CD14-positive monocyte (primary cell): ENCODE data around the gene PITPNB. TPM values are rescaled to one million over a fixed set of nuclear protein-coding genes. Genes with fewer than 3 reads are reported as not detected.

Experiments used
- DNase-seq, 3 donors: peaks; one replicate each; pipeline ENCODE4 v3.0.0-alpha.2; 2011 to 2022
- H2AFZ ChIP-seq: 2 replicates; pipeline ENCODE4 v1.6.0; 2012; ENCODE audit warnings: mild to moderate bottlenecking, low read depth, low read length, inconsistent platforms; ENCODE audit not compliant: insufficient read depth, poor library complexity, severe bottlenecking
- H3K27ac ChIP-seq, 2 donors: 1 replicate in 1 of 2; 2 replicates in 1 of 2; pipeline ENCODE4 v1.5.1; 2012 to 2013; ENCODE audit warnings: low read length in 2 of 2, control low read depth in 1 of 2, inconsistent platforms in 1 of 2, low read depth in 1 of 2, mild to moderate bottlenecking in 1 of 2
- H3K27me3 ChIP-seq, 2 donors: one replicate each; pipeline versions ENCODE4 v1.6.0 to v1.6.1; 2011 to 2013; ENCODE audit warnings: low read length in 2 of 2; ENCODE audit not compliant: control insufficient read depth in 2 of 2, insufficient read depth in 2 of 2
- H3K36me3 ChIP-seq, 2 donors: replicated peaks in 1 of 2; 1 replicate in 1 of 2; 2 replicates in 1 of 2; pipeline versions ENCODE4 v1.5.1 to v1.6.1; 2012 to 2013; ENCODE audit warnings: low read length in 2 of 2, control low read depth in 1 of 2, inconsistent platforms in 1 of 2, mild to moderate bottlenecking in 1 of 2; ENCODE audit not compliant: insufficient read depth in 2 of 2, control insufficient read depth in 1 of 2
- H3K4me1 ChIP-seq, 2 donors: 1 replicate in 1 of 2; 2 replicates in 1 of 2; pipeline versions ENCODE4 v1.5.1 to v1.6.1; 2012 to 2013; ENCODE audit warnings: low read length in 2 of 2, control low read depth in 1 of 2, inconsistent platforms in 1 of 2, mild to moderate bottlenecking in 1 of 2, moderate library complexity in 1 of 2; ENCODE audit not compliant: insufficient read depth in 2 of 2, control insufficient read depth in 1 of 2
- H3K4me2 ChIP-seq: replicated peaks from 2 replicates; pipeline ENCODE3; 2012; ENCODE audit warnings: low read length, moderate library complexity, mild to moderate bottlenecking; ENCODE audit not compliant: poor library complexity, severe bottlenecking; ENCODE audit errors: extremely low read depth
- H3K4me3 ChIP-seq, 3 experiments: fragments of 200-600 bp in 1 of 3; sonication (generic) in 1 of 3; replicated peaks in 1 of 3; 1 replicate in 2 of 3; 2 replicates in 1 of 3; pipeline ENCODE4 v1.5.1; 2011 to 2013; ENCODE audit warnings: low read length in 3 of 3, mild to moderate bottlenecking in 3 of 3, control low read depth in 2 of 3, low read depth in 2 of 3, inconsistent platforms in 1 of 3, moderate library complexity in 1 of 3
- H3K79me2 ChIP-seq: 2 replicates; pipeline ENCODE4 v1.6.0; 2012; ENCODE audit warnings: mild to moderate bottlenecking, control low read depth, inconsistent platforms, low read length, moderate library complexity; ENCODE audit not compliant: insufficient read depth
- H3K9ac ChIP-seq: 2 replicates; pipeline ENCODE4 v1.6.0; 2017; ENCODE audit warnings: low read length, mild to moderate bottlenecking; ENCODE audit not compliant: insufficient read depth, poor library complexity, severe bottlenecking
- H3K9me3 ChIP-seq, 2 donors: replicated peaks in 1 of 2; 1 replicate in 1 of 2; 2 replicates in 1 of 2; pipeline versions ENCODE4 v1.5.1 to v1.6.1; 2012 to 2013; ENCODE audit warnings: low read length in 2 of 2, control low read depth in 1 of 2; ENCODE audit not compliant: control insufficient read depth in 1 of 2, insufficient read depth in 1 of 2
- H4K20me1 ChIP-seq: 2 replicates; pipeline ENCODE4 v1.6.0; 2012; ENCODE audit warnings: mild to moderate bottlenecking, low read length, control low read depth, moderate library complexity; ENCODE audit not compliant: insufficient read depth
- H3K27ac Mint-ChIP-seq, 7 donors: one replicate each; pipeline ENCODE4 v1.8.0; 2020; ENCODE audit warnings: mild to moderate bottlenecking in 7 of 7, mixed read lengths in 7 of 7, moderate library complexity in 6 of 7, inconsistent platforms in 2 of 7
- H3K27me3 Mint-ChIP-seq, 3 donors: one replicate each; pipeline ENCODE4 v1.8.0; 2021 to 2022; ENCODE audit warnings: low read depth in 3 of 3, mild to moderate bottlenecking in 3 of 3, mixed read lengths in 3 of 3, moderate library complexity in 3 of 3, inconsistent platforms in 1 of 3
- H3K36me3 Mint-ChIP-seq, 2 donors: one replicate each; pipeline ENCODE4 v1.8.0; 2020; ENCODE audit warnings: mixed read lengths in 2 of 2, inconsistent platforms in 1 of 2, mild to moderate bottlenecking in 1 of 2
- H3K4me1 Mint-ChIP-seq: one replicate; pipeline ENCODE4 v1.8.0; 2020; ENCODE audit warnings: mild to moderate bottlenecking, mixed read lengths
- H3K4me3 Mint-ChIP-seq, 2 donors: one replicate each; pipeline ENCODE4 v1.8.0; 2020; ENCODE audit warnings: mild to moderate bottlenecking in 2 of 2, mixed read lengths in 2 of 2, moderate library complexity in 1 of 2
- H3K9me3 Mint-ChIP-seq, 7 donors: one replicate each; pipeline ENCODE4 v1.8.0; 2020 to 2022; ENCODE audit warnings: mixed read lengths in 7 of 7, mild to moderate bottlenecking in 6 of 7, moderate library complexity in 6 of 7, inconsistent platforms in 2 of 7
- CTCF ChIP-seq: fragments of 200-600 bp; IDR thresholded peaks from one replicate; pipeline ENCODE4 v1.8.0; 2022; ENCODE audit warnings: antibody characterized with exemption, mild to moderate bottlenecking
- WGBS: methylation state at CpG from one replicate; pipeline ENCODE4 v1.1.5; 2013; ENCODE audit warnings: missing lambda C conversion rate; ENCODE audit not compliant: insufficient coverage; 5-methylcytosine and 5-hydroxymethylcytosine counted together
- intact Hi-C, 2 donors: fragments of 100-400 bp; cut with micrococcal nuclease; formaldehyde crosslinking; loops; one replicate each; pipeline versions ENCODE4 v1.15.0 to v1.15.1; 2023
- polyA plus RNA-seq, 3 donors: library from polyadenylated mRNA; depleted of rRNA in 1 of 3; unstranded in 2 of 3; stranded (reverse) in 1 of 3; fragments of 300-500 nt in 2 of 3; fragments of >200 nt in 1 of 3; fragmentation: Illumina TruSeq in 2 of 3; gene quantifications; 1 replicate in 2 of 3; 2 replicates in 1 of 3; pipeline ENCODE4 v1.2.3, GENCODE V29; 2012 to 2021

PITPNB gene
- polyA plus RNA-seq, 3 donors: 19.2 to 29.1 (median 25.2) TPM

- H4K20me1 ChIP-seq: no peaks in the 10 kb centered on the region
- no peaks in the 10 kb centered on the region for H3K9me3 Mint-ChIP-seq
- peaks cover 3 to 5% of the 10 kb centered on the region in 2 donors for H3K4me1 ChIP-seq
- no peak overlapping the region for H3K4me2 ChIP-seq
- H3K9me3 ChIP-seq: no peaks in the 10 kb centered on the region
- H3K27ac Mint-ChIP-seq: peak overlapping the region in 3 of 7 donors; percentile 28 to 66 (median 48)
- peaks cover 86 to 87% of the 10 kb centered on the region in 2 donors for H3K36me3 Mint-ChIP-seq
- H3K4me3 ChIP-seq: no peak overlapping the region
- H3K27me3 ChIP-seq: no peaks in the 10 kb centered on the region
- H3K27ac ChIP-seq: no peak overlapping the region
- peaks cover 71 to 100% of the 10 kb centered on the region in 2 donors for H3K36me3 ChIP-seq
- no peaks in the 10 kb centered on the region for H3K27me3 Mint-ChIP-seq
- no peak overlapping the region for H3K4me3 Mint-ChIP-seq
- no peak overlapping the region for H3K9ac ChIP-seq
- no peak for DNase-seq
- H2AFZ ChIP-seq: no peak overlapping the region
- H3K79me2 ChIP-seq: no peaks in the 10 kb centered on the region
- 100% methylated on average over 5 of the region's 6 CpGs for WGBS
- no peak for TF ChIP-seq CTCF
- intact Hi-C loops: no loop called here
- peaks cover 7% of the 10 kb centered on the region for H3K4me1 Mint-ChIP-seq
Measured at GRCh38 chr22:27857443-27857842, 61.6 kb downstream of the PITPNB start.

- H3K4me3 ChIP-seq: no peak overlapping the region
- no peak overlapping the region for H3K27ac ChIP-seq
- DNase-seq: no peak
- Mint-ChIP-seq H3K27me3 (no peaks in the 10 kb centered on the region), H3K4me3 (no peak overlapping the region), H3K9me3 (no peaks in the 10 kb centered on the region), H3K27ac (peak overlapping the region in 3 of 7 donors; percentile 3 to 61 (median 12)), H3K36me3 (peaks cover 86 to 90% of the 10 kb centered on the region in 2 donors), H3K4me1 (peaks cover 7% of the 10 kb centered on the region)
- H3K9me3 ChIP-seq: no peaks in the 10 kb centered on the region
- peaks cover 3 to 5% of the 10 kb centered on the region in 2 donors for H3K4me1 ChIP-seq
- no peak overlapping the region for H2AFZ ChIP-seq
- H4K20me1 ChIP-seq: no peaks in the 10 kb centered on the region
- TF ChIP-seq CTCF: no peak
- H3K27me3 ChIP-seq: no peaks in the 10 kb centered on the region
- no peak overlapping the region for H3K9ac ChIP-seq
- 100% methylated on average over 3 of the region's 4 CpGs for WGBS
- H3K36me3 ChIP-seq: peaks cover 79 to 100% of the 10 kb centered on the region in 2 donors
- no peaks in the 10 kb centered on the region for H3K79me2 ChIP-seq
- H3K4me2 ChIP-seq: no peak overlapping the region
- intact Hi-C loops: no loop called here
Measured at GRCh38 chr22:27856386-27856785, 62.7 kb downstream of the PITPNB start.
